Measurements from ENCODE around the gene MYH7B. TPM values are rescaled to one million over a fixed set of nuclear protein-coding genes. Genes with fewer than 3 reads are reported as not detected.

Gene MYH7B
- total RNA-seq, 5 donors from 2014 or later (not counting 1 experiment from before 2014, with no cell fraction given) = 0.48 to 0.76 (median 0.67) TPM

GRCh38 chr20:35004749-35005462, 49.2 kb downstream of the MYH7B start:
- no peak overlapping the region for H3K4me3 ChIP-seq (ENCODE audit: control insufficient read depth in 1 of 2, extremely low read depth in 1 of 2, low read length in 1 of 2)
- CTCF ChIA-PET = no interaction called here
- peaks cover 57% of the 10 kb centered on the region for H3K36me3 Mint-ChIP-seq
- ATAC-seq (replicated peaks in 1 of 4) (no peak), DNase-seq (no peak)
- no peaks in the 10 kb centered on the region for H3K27me3 Mint-ChIP-seq
- no peaks in the 10 kb centered on the region for H3K9me3 ChIP-seq
- no peak overlapping the region for H3K27ac ChIP-seq (ENCODE audit: low read length)
- H3K27ac Mint-ChIP-seq = no peak overlapping the region
- 95% methylated on average over 16 of the region's 20 CpGs for WGBS (ENCODE audit: insufficient coverage)
- no peaks in the 10 kb centered on the region for H3K27me3 ChIP-seq (replicated peaks in 1 of 2; ENCODE audit: control insufficient read depth in 2 of 2, extremely low read depth in 1 of 2, insufficient read depth in 2 of 2, low read length in 1 of 2)
- H3K4me3 Mint-ChIP-seq = no peak overlapping the region
- no peaks in the 10 kb centered on the region for H3K9me3 Mint-ChIP-seq
- H3K4me1 ChIP-seq (ENCODE audit: control insufficient read depth in 1 of 2, extremely low read depth in 1 of 2, insufficient read depth in 2 of 2, low read length in 2 of 2) = no peaks in the 10 kb centered on the region
- H3K36me3 ChIP-seq (ENCODE audit: control insufficient read depth in 2 of 2, extremely low read depth in 1 of 2, insufficient read depth in 1 of 2, low read length in 1 of 2) = peaks cover 27 to 94% of the 10 kb centered on the region in 2 donors
- POLR2A ChIA-PET = interaction anchor here in 1 of 2 donors (0.6 kb wide), 1 partner anchor 18 kb away, joined by 3 read pairs; no protein-coding TSS in a partner anchor
- no peaks in the 10 kb centered on the region for H3K4me1 Mint-ChIP-seq

Other genes starting within 250 kb of the MYH7B start
- gene NCOA6, start 130.2 kb upstream of the MYH7B start, total RNA-seq = 10 to 100 TPM; 27.1 to 31.8 (median 28.3) TPM
- 10 to 100 TPM; 31.5 to 47.0 (median 38.1) TPM for gene GGT7, start 83.0 kb upstream of the MYH7B start, total RNA-seq
- gene ACSS2, start 79.3 kb upstream of the MYH7B start, total RNA-seq = 10 to 100 TPM; 24.7 to 34.7 (median 27.7) TPM
- gene GSS, start 62 bp upstream of the MYH7B start, total RNA-seq = 10 to 100 TPM; 29.4 to 45.9 (median 42.3) TPM
- 10 to 100 TPM; 56.3 to 65.5 (median 63.5) TPM for gene TRPC4AP, start 136.9 kb downstream of the MYH7B start, total RNA-seq
- gene EDEM2, start 191.5 kb downstream of the MYH7B start, total RNA-seq = 10 to 100 TPM; 17.7 to 29.8 (median 25.9) TPM
- gene PROCR, start 216.2 kb downstream of the MYH7B start, total RNA-seq = 1 to 10 TPM in 4 of 5 donors, under 1 TPM in 1; 0.28 to 3.0 (median 1.5) TPM

All from T-cell (primary cell).